Measurements from ENCODE around the gene DHRS11. TPM values are rescaled to one million over a fixed set of nuclear protein-coding genes. Genes with fewer than 3 reads are reported as not detected.
A peak's percentile ranks its signal among the peaks of the same experiment; 100 is the strongest.

Gene DHRS11
- total RNA-seq, 2 experiments from 2014 or later, result 7.2 to 13.9 TPM

- H3K4me3 ChIP-seq (ENCODE audit: low read depth, low read length, poor library complexity, severe bottlenecking), result peak overlapping the region; percentile 56
Measured at GRCh38 chr17:36550491-36551417, 40.9 kb upstream of the DHRS11 start.

GRCh38 chr17:36553459-36553858, 38.2 kb upstream of the DHRS11 start:
- intact Hi-C loops (cut with micrococcal nuclease; ENCODE audit: unreplicated experiment), result loop anchor here (5.0 kb wide), 1 partner anchor 804 kb away; no protein-coding TSS in a partner anchor
- H3K36me3 ChIP-seq (ENCODE audit: insufficient read depth, low read length), result peaks cover 86% of the 10 kb centered on the region
- no peak overlapping the region for H3K27ac ChIP-seq (ENCODE audit: low read depth, low read length, poor library complexity, severe bottlenecking)
- H3K9me3 ChIP-seq (ENCODE audit: low read length), result no peaks in the 10 kb centered on the region
- BruUV-seq (replicated peaks), result no TSS peak
- H3K4me3 ChIP-seq (ENCODE audit: low read depth, low read length, poor library complexity, severe bottlenecking), result no peak overlapping the region
- POLR2A ChIA-PET, result interaction anchor here (0.8 to 1.4 kb wide), 2 partner anchors 12 to 29 kb away, joined by 3 to 4 read pairs; no protein-coding TSS in a partner anchor
- peaks cover 74% of the 10 kb centered on the region for H3K4me1 ChIP-seq (ENCODE audit: insufficient read depth, low read length, poor library complexity, severe bottlenecking)
- TF ChIP-seq, protein P1, sequence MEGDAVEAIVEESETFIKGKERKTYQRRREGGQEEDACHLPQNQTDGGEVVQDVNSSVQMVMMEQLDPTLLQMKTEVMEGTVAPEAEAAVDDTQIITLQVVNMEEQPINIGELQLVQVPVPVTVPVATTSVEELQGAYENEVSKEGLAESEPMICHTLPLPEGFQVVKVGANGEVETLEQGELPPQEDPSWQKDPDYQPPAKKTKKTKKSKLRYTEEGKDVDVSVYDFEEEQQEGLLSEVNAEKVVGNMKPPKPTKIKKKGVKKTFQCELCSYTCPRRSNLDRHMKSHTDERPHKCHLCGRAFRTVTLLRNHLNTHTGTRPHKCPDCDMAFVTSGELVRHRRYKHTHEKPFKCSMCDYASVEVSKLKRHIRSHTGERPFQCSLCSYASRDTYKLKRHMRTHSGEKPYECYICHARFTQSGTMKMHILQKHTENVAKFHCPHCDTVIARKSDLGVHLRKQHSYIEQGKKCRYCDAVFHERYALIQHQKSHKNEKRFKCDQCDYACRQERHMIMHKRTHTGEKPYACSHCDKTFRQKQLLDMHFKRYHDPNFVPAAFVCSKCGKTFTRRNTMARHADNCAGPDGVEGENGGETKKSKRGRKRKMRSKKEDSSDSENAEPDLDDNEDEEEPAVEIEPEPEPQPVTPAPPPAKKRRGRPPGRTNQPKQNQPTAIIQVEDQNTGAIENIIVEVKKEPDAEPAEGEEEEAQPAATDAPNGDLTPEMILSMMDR (conservative IDR thresholded peaks at IDR 0.05; ENCODE audit: low read length), result no peak
- no peak for TF ChIP-seq EZH2phosphoT487 (IDR thresholded peaks at IDR 0.05; ENCODE audit: borderline replicate concordance, low read depth, low read length)
- peaks cover 46% of the 10 kb centered on the region for H4K20me1 ChIP-seq (ENCODE audit: insufficient read depth, low read length)
- CTCF ChIA-PET (ENCODE audit: unreplicated experiment), result no interaction called here
- no peaks in the 10 kb centered on the region for H3K9me2 ChIP-seq (ENCODE audit: insufficient read depth, low read length)
- H3K4me2 ChIP-seq (ENCODE audit: low read length), result no peak overlapping the region
- no peak overlapping the region for H2AFZ ChIP-seq (ENCODE audit: low read length)
- DNase-seq (ENCODE audit: low spot score), result no peak
- peaks cover 90% of the 10 kb centered on the region for H3K79me2 ChIP-seq (ENCODE audit: insufficient read depth, low read depth, low read length)

More at GRCh38 chr17:36550491-36551417, 40.9 kb upstream of the DHRS11 start:
- Histone ChIP-seq H3K9me3 (ENCODE audit: low read length) (no peaks in the 10 kb centered on the region), H4K20me1 (ENCODE audit: insufficient read depth, low read length) (peaks cover 64% of the 10 kb centered on the region), H3K4me2 (ENCODE audit: low read length) (peak overlapping the region; percentile 75), H3K9me2 (ENCODE audit: insufficient read depth, low read length) (no peaks in the 10 kb centered on the region), H3K4me1 (ENCODE audit: insufficient read depth, low read length, poor library complexity, severe bottlenecking) (peaks cover 85% of the 10 kb centered on the region), H3K36me3 (ENCODE audit: insufficient read depth, low read length) (peaks cover 83% of the 10 kb centered on the region), H2AFZ (ENCODE audit: low read length) (no peak overlapping the region), H3K27ac (ENCODE audit: low read depth, low read length, poor library complexity, severe bottlenecking) (peak overlapping the region; percentile 67), H3K79me2 (ENCODE audit: insufficient read depth, low read depth, low read length) (peaks cover 100% of the 10 kb centered on the region)
- TF ChIP-seq EZH2phosphoT487 (IDR thresholded peaks at IDR 0.05; ENCODE audit: borderline replicate concordance, low read depth, low read length), result no peak
- TF ChIP-seq, protein P1 (conservative IDR thresholded peaks at IDR 0.05; ENCODE audit: low read length), result no peak
- TSS peak; percentile 1 for BruUV-seq (replicated peaks)
- POLR2A ChIA-PET, result interaction anchor here (0.7 to 1.4 kb wide), 3 partner anchors 14 to 54 kb away, joined by 3 to 5 read pairs (median 3); no protein-coding TSS in a partner anchor
- peak; percentile 57 for DNase-seq (ENCODE audit: low spot score)
- intact Hi-C loops (cut with micrococcal nuclease; ENCODE audit: unreplicated experiment), result loop anchor here (5.0 kb wide), 1 partner anchor 807 kb away; no protein-coding TSS in a partner anchor
- CTCF ChIA-PET (ENCODE audit: unreplicated experiment), result no interaction called here
